GM10248 (cell line): ENCODE data around the gene DCLK1.

Experiments used
- CTCF ChIA-PET: fragments of 300-600 bp; sonication (Branson Sonifier 250); formaldehyde crosslinking; extraction: SDS; loops from one replicate; lab custom pipeline; 2021; ENCODE audit warnings: antibody characterized with exemption; lab: Yijun Ruan, JAX
- POLR2A ChIA-PET: fragments of 350-650 bp; sonication (Branson Sonifier 250); formaldehyde crosslinking; extraction: SDS; loops from one replicate; lab custom pipeline; 2020; ENCODE audit warnings: antibody characterized with exemption; lab: Yijun Ruan, JAX
- DNase-seq: peaks from one replicate; pipeline ENCODE4 v3.0.0; 2012; ENCODE audit errors: extremely low spot score
- CTCF ChIP-seq: IDR thresholded peaks from 2 replicates; pipeline ENCODE4 v1.5.1; 2012; ENCODE audit warnings: mild to moderate bottlenecking, low read depth; ENCODE audit errors: extremely low read depth, missing control alignments, control extremely low read depth

DCLK1 gene

GRCh38 chr13:35881360-35881759 is 249.8 kb downstream of the DCLK1 start:
- CTCF ChIA-PET, result no interaction called here
- no peak for DNase-seq
- no peak for TF ChIP-seq CTCF
- POLR2A ChIA-PET, result no interaction called here

- no peak for TF ChIP-seq CTCF
- ChIA-PET CTCF (no interaction called here), POLR2A (no interaction called here)
- no peak for DNase-seq
Measured at GRCh38 chr13:35879111-35879510, 252.1 kb downstream of the DCLK1 start.

- ChIA-PET POLR2A (no interaction called here), CTCF (no interaction called here)
- no peak for DNase-seq
- no peak for TF ChIP-seq CTCF
Measured at GRCh38 chr13:35876601-35877000, 254.6 kb downstream of the DCLK1 start.

- DNase-seq, result no peak
- CTCF ChIA-PET, result no interaction called here
- POLR2A ChIA-PET, result no interaction called here
- TF ChIP-seq CTCF, result no peak
Measured at GRCh38 chr13:35874704-35875103, 256.5 kb downstream of the DCLK1 start.

- POLR2A ChIA-PET, result no interaction called here
- CTCF ChIA-PET, result no interaction called here
- DNase-seq, result no peak
- TF ChIP-seq CTCF, result no peak
Measured at GRCh38 chr13:35872369-35872768, 258.8 kb downstream of the DCLK1 start.

- no peak for TF ChIP-seq CTCF
- POLR2A ChIA-PET, result no interaction called here
- CTCF ChIA-PET, result no interaction called here
- no peak for DNase-seq
Measured at GRCh38 chr13:35871561-35871960, 259.6 kb downstream of the DCLK1 start.

- no peak for DNase-seq
- POLR2A ChIA-PET, result no interaction called here
- TF ChIP-seq CTCF, result no peak
- CTCF ChIA-PET, result no interaction called here
Measured at GRCh38 chr13:35866801-35867200, 264.4 kb downstream of the DCLK1 start.
